Peyer's patch (tissue), 4 donors: ENCODE data around the gene DTX3L. TPM values are rescaled to one million over a fixed set of nuclear protein-coding genes. Genes with fewer than 3 reads are reported as not detected.

Experiments
- DNase-seq, 3 donors: peaks; one replicate each; pipeline ENCODE4 v3.0.0-alpha.2; 2017 to 2019
- H3K27ac ChIP-seq, 4 donors: fragments of 200-600 bp; sonication (generic); one replicate each; pipeline ENCODE4 v1.5.1; 2016 to 2019
- H3K27me3 ChIP-seq, 2 donors: fragments of 200-600 bp; sonication (generic); one replicate each; pipeline ENCODE4 v1.5.1; 2019
- H3K36me3 ChIP-seq, 3 donors: fragments of 200-600 bp; sonication (generic); one replicate each; pipeline ENCODE4 v1.5.1; 2016 to 2019
- H3K4me1 ChIP-seq, 4 donors: fragments of 200-600 bp; sonication (generic); one replicate each; pipeline ENCODE4 v1.5.1; 2016 to 2019
- H3K4me3 ChIP-seq, 4 donors: fragments of 200-600 bp; sonication (generic); 1 replicate in 3 of 4; 2 replicates in 1 of 4; pipeline ENCODE4 v1.5.1; 2016 to 2019; ENCODE audit warnings: mild to moderate bottlenecking in 1 of 4
- H3K9me3 ChIP-seq, 4 donors: fragments of 200-600 bp; sonication (generic); one replicate each; pipeline ENCODE4 v1.5.1; 2016 to 2019; ENCODE audit warnings: mild to moderate bottlenecking in 1 of 4
- POLR2A ChIP-seq, 2 donors: fragments of 450-650 bp; IDR thresholded peaks; one replicate each; pipeline ENCODE4 v1.5.1; 2017; ENCODE audit warnings: antibody characterized with exemption in 2 of 2, mild to moderate bottlenecking in 2 of 2, moderate library complexity in 2 of 2
- total RNA-seq, 4 donors: library from RNA; depleted of rRNA; stranded (reverse); fragments of >200 nt; gene quantifications; one replicate each; pipeline ENCODE4 v1.1.0, GENCODE V29; 2016
- TF ChIP-seq, protein P1 (sequence below), 6 experiments: fragments of 450-650 bp in 4 of 6; fragments of 200-600 bp in 2 of 6; sonication (generic) in 1 of 6; IDR thresholded peaks; one replicate each; pipeline ENCODE4 v1.5.1; 2017 to 2019; ENCODE audit warnings: antibody characterized with exemption in 6 of 6, mild to moderate bottlenecking in 3 of 6, moderate library complexity in 1 of 6

The DTX3L gene
- total RNA-seq, 4 donors from 2014 or later, result 31.2 to 47.3 (median 33.7) TPM

DNA sequence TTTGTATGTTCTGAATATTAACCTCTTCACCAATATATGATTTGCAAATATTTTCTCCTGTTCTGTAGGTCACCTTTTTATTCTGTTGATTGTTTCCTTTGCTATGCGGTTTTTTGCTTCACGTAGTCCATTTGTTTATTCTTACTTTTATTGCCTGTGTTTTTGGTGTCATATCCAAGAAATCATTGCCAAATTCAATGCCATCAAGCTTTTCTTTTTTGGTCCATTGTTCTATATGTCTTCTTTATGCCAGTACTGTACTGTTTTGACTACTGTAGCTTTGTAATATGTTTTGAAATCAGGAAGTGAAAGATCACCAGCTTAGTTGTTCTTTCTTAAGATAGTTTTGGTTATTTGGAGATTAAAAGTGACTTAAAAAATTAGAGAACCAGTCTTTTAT, 17.5 kb downstream of the DTX3L start:
- H3K4me1 ChIP-seq, result no peaks in the 10 kb centered on the region
- H3K36me3 ChIP-seq, result no peaks in the 10 kb centered on the region
- H3K27ac ChIP-seq, result no peak overlapping the region
- no peak for TF ChIP-seq POLR2A (IDR thresholded peaks at IDR 0.05)
- TF ChIP-seq, protein P1, sequence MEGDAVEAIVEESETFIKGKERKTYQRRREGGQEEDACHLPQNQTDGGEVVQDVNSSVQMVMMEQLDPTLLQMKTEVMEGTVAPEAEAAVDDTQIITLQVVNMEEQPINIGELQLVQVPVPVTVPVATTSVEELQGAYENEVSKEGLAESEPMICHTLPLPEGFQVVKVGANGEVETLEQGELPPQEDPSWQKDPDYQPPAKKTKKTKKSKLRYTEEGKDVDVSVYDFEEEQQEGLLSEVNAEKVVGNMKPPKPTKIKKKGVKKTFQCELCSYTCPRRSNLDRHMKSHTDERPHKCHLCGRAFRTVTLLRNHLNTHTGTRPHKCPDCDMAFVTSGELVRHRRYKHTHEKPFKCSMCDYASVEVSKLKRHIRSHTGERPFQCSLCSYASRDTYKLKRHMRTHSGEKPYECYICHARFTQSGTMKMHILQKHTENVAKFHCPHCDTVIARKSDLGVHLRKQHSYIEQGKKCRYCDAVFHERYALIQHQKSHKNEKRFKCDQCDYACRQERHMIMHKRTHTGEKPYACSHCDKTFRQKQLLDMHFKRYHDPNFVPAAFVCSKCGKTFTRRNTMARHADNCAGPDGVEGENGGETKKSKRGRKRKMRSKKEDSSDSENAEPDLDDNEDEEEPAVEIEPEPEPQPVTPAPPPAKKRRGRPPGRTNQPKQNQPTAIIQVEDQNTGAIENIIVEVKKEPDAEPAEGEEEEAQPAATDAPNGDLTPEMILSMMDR (IDR thresholded peaks at IDR 0.05), result no peak
- no peaks in the 10 kb centered on the region for H3K27me3 ChIP-seq
- H3K4me3 ChIP-seq, result no peak overlapping the region
- H3K9me3 ChIP-seq, result peaks cover 0 to 14% (median 4%) of the 10 kb centered on the region in 4 donors
- DNase-seq, result no peak

DNA sequence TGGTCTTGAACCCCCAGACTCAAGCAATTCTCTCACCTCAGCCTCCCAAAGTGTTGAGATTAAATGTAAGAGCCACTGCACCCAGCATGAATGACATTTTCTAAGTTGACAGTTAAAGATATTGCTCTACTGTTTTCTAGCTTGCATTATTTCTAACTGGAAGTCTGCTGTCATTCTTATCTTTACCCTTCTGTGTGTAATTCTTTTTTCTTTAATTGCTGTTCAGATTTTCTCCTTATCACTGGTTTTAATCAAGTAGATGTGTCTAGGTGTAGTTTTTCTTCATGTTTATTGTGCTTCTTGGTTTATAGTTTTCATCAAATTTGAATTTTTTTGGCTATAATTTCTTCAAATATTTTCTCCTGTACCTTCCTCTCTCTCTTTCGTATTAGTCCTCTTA, 18.3 kb downstream of the DTX3L start:
- Histone ChIP-seq H3K4me3 (no peak overlapping the region), H3K27me3 (no peaks in the 10 kb centered on the region), H3K9me3 (peaks cover 0 to 14% (median 4%) of the 10 kb centered on the region in 4 donors), H3K36me3 (no peaks in the 10 kb centered on the region), H3K4me1 (no peaks in the 10 kb centered on the region), H3K27ac (no peak overlapping the region)
- DNase-seq, result no peak
- no peak for TF ChIP-seq POLR2A (IDR thresholded peaks at IDR 0.05)
- TF ChIP-seq, protein P1 (IDR thresholded peaks at IDR 0.05), result no peak

DNA sequence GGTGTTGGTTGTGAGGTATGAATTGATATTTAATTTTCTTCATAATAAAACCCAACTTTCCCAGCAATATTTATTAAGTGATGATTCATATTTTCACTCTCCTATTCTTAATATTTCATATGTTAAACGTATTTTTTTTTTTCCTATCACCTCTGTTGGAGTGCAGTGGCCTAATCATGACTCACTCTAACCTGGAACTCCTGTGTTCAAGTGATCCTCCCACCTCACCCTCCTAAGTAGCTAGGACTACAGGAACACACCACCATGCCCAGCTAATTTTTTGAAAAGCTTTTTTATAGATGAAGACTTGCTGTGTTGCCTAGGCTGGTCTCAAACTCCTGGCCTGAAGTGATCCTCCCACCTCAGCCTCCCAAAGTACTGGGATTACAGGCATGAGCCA, 22.0 kb downstream of the DTX3L start:
- Histone ChIP-seq H3K9me3 (peaks cover 0 to 14% (median 4%) of the 10 kb centered on the region in 4 donors), H3K27ac (no peak overlapping the region), H3K27me3 (no peaks in the 10 kb centered on the region), H3K4me3 (no peak overlapping the region), H3K4me1 (no peaks in the 10 kb centered on the region), H3K36me3 (no peaks in the 10 kb centered on the region)
- DNase-seq, result no peak
- TF ChIP-seq POLR2A (IDR thresholded peaks at IDR 0.05), result no peak
- TF ChIP-seq, protein P1 (IDR thresholded peaks at IDR 0.05), result no peak

DNA sequence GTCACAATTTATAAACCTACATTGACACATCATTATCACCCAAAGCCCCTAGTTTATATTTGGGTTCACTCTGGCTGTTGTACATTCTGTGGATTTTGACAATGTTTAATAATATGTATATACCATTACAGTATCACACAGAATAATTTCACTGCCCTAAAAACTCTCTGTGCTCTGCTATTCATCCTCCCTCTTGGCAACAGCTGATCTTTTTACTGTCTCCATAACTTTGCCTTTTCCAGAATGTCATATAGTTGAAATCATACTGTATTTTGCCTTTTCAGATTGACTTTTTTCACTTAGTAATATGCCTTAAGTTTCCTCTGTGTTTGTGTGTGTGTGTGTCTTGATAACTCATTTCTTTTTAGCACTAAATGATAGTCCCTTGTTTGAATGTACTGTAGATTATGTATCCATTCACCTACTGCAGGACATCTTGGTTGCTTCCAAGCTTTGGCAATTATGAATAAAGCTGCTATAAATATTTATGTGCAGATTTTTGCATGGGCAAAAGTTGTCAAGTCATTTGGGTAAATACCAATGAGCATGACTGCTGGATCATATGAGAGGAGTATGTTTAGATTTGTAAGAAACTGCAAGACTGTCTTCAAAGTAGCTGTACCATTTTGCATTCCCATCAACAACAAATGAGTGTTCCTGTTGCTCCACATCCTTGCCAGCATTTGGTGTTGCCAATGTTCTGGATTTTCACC, 22.8 kb downstream of the DTX3L start:
- DNase-seq, result no peak
- H3K27ac ChIP-seq, result no peak overlapping the region
- no peak overlapping the region for H3K4me3 ChIP-seq
- no peaks in the 10 kb centered on the region for H3K4me1 ChIP-seq
- H3K27me3 ChIP-seq, result no peaks in the 10 kb centered on the region
- TF ChIP-seq POLR2A (IDR thresholded peaks at IDR 0.05), result no peak
- TF ChIP-seq, protein P1 (IDR thresholded peaks at IDR 0.05), result no peak
- no peaks in the 10 kb centered on the region for H3K36me3 ChIP-seq
- H3K9me3 ChIP-seq, result peaks cover 0 to 9% (median 3%) of the 10 kb centered on the region in 4 donors

DNA sequence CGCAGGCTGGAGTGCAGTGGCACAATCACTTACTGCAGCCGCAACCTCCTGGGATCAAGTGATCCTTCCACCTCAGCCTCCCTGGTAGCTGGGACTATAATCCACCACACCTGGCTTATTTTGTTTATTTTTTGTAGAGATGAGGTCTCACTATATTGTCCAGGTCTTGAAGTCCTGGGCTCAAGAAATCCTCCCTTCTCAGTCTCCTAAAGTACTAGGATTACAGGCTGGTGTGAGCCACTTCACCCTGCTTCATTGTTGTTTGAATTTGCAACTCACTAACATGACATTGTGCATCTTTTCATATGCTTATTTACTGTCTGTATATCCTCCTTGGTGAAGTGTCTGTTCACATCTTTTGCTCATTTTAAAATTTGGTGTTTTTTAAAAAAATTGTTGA, 23.4 kb downstream of the DTX3L start:
- no peak for DNase-seq
- Histone ChIP-seq H3K9me3 (peaks cover 0 to 2% (median 0%) of the 10 kb centered on the region in 4 donors), H3K4me3 (no peak overlapping the region), H3K36me3 (no peaks in the 10 kb centered on the region), H3K27me3 (no peaks in the 10 kb centered on the region), H3K4me1 (no peaks in the 10 kb centered on the region), H3K27ac (no peak overlapping the region)
- no peak for TF ChIP-seq POLR2A (IDR thresholded peaks at IDR 0.05)
- TF ChIP-seq, protein P1 (IDR thresholded peaks at IDR 0.05), result no peak
